ENCODE results near the gene ASTL.

Gene ASTL

GRCh38 chr2:96111257-96111640, 27.1 kb downstream of the ASTL start:
- DNase-seq: no peak

DNA sequence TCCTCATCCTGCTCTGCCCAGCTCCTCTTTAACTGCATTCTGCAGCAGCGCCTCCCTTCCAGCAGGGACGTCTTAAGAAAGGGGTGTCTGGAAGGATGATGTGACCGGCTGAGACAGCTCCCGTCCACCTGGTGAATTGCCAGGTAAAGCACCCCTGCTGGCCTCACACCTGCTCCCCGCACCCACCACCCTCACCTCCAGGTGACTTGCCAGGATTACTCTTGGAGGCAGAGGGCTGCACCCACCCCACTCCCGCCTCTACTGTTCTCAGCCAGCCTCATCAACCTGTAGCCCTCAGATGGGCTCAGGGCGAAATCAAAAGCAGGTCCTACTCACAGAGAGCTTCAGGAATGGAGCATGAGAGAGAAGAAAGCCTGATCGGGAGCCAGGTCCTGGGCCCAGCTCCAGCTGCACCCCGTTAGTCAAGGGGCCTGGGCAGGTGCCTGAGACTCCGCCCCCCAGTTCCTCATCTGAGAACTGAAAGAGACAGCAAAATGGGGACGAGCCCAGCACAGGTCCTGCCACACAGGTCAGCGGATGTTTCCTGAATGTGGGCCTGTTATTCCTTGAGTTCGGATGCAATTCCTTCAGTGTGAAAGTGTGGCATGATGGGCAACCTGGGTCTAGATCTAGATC, 27.6 kb downstream of the ASTL start:
- DNase-seq: no peak

GRCh38 chr2:96109931-96110511, 28.3 kb downstream of the ASTL start:
- no peak for DNase-seq

- DNase-seq: no peak
Observed at GRCh38 chr2:96109361-96109680, 29.0 kb downstream of the ASTL start.

DNA sequence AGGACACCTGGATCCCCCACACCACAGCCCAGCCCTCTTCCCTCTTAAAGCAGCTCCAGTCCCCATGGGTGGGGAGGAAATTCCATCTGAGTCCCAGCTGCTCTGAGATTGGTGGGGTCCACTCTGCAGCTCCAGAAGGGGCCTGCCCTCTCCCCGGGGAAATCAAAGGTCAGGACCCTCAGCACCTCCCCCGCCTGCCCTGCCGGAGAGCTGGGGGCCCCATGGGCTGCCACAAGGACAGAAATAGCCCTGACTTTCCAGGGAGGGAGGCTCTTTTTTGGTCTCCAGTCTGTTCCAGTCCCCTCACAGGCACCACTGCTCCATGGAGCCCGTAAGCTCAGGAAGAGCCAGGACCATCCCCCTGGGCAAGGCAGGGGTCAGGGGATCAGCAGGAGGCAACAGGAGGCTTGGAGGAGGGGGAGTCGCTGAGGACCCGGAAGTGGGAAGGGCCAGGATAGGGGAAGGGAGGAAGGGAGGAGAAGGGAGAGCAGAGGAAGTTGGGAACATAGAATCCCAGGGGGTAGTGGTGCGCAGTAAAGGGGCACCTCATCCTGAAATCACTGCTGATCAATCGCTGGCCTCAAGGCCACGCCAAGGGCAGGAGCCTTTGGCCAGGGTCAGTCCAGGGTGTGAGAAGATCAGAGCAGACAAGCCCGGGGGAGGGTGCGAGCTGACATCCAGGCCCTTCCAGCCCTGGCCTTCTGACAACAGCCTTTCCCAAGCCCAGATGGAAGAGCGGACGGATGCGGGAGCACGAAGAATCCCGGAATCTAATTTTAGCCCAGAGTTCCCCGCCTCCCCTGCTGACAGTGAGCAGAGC, 29.6 kb downstream of the ASTL start:
- no peak for DNase-seq

DNA sequence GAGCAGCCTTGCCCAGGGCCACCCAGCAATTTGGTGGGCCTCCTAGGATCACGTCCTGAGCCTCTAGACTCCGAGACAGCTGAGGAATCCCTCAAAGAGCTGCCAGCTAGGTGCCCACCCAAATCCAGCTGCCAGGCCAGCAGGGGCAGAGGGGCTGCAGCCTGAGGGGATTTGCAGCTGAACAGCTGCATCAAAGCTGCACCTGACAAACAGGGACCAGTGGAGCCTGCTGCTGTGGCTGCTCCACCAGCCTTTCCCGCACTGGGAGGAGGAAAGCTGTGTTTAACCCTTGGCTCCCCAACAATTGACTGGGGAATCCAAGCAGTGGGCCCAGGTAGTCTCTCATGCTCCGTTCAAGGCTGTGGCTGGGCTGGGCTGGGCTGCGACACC, 30.2 kb downstream of the ASTL start:
- no peak for DNase-seq

DNA sequence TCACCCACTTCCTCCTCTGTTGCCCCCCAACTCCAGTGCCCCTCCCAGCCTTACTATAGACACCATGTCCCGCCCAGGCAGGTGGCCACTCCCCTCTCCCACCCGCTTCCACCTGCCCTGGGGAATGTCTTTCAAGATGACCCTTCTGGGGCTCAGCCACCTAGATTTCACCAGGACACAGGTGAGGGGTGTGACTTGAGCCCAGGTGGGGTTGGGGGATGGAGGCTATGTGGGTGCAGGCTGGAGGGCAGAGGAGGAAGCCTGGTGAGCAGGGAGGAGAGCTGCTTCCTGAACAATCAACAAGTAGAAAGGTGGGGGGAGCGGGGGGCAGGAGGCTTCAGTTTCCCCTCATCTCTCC, 30.6 kb downstream of the ASTL start:
- no peak for DNase-seq

GRCh38 chr2:96106991-96107707, 31.2 kb downstream of the ASTL start:
- no peak for DNase-seq

DNA sequence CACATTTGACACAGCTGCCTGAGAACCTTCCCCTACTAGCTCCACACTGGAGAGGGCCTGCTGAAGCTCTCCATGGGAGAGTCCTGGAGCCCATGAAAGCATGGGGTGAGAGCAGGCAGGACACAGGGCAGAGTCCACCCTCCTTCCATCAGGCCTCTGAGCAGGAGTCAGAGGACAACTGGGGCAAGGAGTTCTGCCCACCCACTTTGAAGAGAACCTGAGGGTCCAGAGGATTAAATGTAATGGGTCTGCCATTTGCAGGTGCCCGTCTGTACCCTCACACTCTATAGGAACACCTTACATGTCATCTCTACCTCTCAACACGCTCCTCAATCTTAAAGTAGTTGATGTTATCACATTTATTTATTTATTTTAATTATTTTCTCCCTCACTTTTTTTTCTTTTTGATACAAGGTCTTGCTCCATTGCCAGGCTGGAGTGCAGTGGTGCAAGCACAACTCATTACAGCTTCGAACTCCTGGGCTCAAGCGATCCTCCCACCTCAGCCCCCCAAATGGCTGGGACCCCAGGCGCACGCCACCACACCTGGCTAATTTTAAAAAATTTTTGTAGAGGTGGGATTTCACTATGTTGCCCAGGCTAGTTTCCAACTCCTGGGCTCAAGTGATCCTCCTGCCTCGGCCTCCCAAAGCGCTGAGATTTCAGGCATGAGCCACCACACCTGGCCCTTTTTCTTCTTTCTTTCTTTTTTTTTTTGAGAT, 32.1 kb downstream of the ASTL start:
- no peak for DNase-seq

DNA sequence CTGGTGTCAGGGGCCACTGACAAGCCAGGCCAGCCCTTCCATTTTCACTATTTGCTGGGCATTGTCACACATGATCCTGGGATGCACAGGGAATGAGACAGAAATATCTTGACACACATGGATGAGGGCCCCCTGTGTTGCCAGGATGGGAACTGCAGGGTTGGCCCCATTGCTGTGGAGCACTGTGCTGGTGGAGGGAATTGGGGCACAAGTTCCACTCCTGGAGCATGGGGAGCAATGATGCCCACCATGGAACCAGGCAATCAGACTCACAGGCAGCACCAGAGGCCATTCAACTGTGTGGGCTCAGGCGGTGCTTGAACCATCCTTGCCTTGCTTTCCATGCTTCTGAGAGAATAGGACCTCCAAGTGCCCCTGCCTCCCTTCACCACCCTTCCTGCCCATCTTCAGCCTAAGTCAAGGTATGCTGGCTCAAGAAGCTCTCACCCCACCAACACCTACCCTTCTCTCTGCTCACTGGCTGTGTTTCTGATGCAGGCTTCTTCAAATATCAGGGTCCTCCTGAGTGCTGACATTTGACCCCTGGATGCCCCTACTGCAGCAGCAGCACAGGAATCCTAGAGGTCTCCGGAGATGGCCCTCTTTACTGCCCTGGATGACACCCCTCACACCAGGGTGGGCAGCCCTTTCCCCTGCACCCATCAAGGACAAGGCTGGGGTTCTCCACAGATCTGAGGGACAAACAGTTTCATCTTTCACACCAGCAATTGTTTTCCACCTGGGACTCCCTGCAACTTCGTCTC, 33.0 kb downstream of the ASTL start:
- no peak for DNase-seq

GRCh38 chr2:96104487-96104861, 33.8 kb downstream of the ASTL start:
- DNase-seq: no peak

DNA sequence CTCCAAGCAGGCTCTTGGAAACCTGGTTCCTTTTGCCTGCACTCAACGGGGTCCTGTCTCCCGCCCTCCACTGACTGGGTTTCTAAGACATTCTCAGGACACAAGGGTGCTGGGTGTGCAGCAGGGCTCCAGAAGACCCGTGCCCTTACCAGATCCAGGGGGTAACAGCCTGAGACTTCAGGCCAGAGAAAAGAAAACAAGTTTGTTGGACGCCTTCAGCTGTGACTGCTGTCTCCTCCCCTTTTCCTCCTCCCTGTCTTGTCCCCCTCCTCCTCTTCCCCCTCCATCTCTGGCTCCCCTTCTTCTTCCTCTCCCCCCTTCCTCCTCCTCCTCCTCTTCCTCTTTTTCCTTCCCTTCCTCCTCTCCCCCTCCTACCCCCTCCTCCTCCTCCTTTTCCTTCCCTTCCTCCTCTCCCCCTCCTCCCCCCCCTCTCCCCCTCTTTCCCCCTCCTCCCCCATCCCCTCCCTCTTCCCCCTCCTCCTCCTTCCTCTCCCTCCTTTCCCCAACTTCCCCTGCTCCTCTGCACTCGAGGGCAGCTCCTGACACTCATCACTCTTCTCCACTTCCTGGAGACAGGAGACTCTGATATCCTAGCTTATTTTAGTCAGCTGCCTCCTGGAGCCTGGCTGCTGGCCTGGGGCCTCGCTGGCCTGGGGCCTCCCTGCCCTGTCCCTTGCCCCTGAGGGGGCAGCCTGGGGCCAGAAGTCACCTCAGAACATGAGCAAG, 34.4 kb downstream of the ASTL start:
- no peak for DNase-seq

- no peak for DNase-seq
Observed at GRCh38 chr2:96103187-96103601, 35.1 kb downstream of the ASTL start.

GRCh38 chr2:96102596-96103186, 35.6 kb downstream of the ASTL start:
- DNase-seq: no peak

DNA sequence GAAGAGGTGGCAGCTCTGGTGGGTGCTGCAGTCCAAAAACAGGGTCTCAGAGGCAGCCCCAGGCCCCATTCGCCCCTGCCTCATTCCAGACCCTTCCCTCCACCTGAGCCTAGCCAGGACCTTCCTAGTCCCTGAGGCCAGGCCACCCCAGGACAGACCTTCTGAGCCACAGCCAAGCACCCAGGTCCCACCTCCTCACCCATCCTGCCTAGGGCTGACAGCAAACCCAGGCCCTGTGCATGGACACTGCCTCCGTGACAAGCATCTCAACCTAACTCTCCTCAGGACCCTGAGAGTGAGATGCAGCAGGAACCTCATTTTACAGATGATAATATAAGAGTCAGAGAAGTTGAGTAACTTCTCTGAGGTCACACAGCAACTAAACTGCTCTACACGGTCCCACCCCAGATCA, 37.4 kb downstream of the ASTL start:
- DNase-seq: no peak

GRCh38 chr2:96099861-96100798, 38.2 kb downstream of the ASTL start:
- no peak for DNase-seq

DNA sequence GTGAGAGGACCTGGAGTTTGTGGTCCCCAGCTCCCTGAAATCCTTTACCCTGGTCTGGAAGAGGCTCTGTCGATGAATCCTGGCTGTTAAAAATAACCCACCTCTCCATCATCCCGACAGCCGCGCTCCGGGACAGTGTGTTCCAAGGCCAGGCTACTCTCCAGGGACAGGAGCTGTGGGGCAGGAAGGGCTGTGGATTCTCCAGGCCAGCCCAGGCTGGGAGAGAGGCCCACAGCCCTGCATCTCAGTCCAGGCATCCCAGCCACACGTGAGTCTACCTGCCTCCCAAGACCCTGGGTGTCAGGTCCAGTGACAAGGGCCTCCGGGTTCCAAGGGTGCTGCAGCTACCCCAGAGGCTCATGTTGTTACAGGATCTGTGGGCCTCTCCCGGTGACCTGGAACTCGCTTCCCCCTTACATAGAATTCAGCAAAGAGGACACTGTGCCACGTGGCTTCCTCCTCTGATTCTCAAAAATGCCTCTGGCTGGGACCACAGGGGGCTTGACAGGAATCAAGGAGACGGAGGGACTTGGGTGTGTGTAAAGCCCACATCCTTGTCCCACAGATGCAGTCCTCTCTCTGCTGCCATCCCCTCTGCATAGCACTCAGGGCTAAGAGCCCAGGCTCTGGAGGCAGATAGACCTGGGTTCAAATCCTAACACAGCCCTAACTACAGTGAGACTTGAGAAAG, 39.3 kb downstream of the ASTL start:
- no peak for DNase-seq

DNA sequence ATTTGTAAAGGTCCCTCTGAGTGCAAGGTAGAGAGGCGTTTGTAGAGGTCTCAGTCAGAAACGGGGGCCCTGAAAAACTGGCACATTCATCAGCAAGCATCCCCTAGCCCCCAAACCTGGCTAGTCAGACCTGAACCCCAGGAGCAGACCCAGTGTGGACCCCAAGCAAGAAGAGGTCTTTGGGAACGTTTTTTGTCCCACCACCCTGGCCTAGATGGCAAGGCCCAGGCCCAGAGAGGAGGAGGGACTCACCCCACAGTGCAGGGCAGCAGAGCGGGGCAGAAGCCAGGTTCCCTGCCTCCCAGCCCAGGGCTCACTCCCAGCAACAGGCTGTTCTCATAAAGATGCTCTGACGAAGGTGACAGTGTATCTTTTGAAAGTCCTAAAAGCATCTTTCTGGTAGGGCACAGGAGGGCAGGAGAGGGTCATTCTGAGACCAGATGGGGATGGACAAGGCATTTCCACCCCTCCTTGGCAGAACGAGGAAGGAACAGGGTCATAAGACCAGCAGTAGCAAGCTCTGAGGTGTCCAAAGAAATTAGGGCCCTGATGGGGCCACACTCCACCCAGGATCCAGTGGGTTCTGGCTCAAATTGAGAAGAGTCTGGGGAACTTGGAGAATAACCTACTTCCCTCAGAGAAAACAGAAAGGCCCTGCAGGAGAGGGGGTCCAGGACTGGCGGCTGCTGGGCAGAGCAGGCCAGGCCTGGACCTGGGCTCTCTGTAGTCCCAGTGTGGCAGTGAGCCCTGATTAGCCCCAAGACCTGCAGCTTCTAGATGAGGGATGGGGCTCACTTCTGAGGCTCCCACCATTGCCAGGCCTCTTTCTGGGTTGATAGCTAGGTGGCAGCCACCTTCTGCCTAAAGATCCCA, 40.1 kb downstream of the ASTL start:
- DNase-seq: no peak

GRCh38 chr2:96097441-96097840, 40.9 kb downstream of the ASTL start:
- DNase-seq: no peak
